HuH-7.5 (cell line): ENCODE data around the gene CPEB3.
"Not testable (repeated sequence)": the region's sequence is repeated elsewhere in the genome, so short reads cannot be mapped to it uniquely, and the experiment has no call there.

Source experiments
- DNase-seq: peaks from one replicate; pipeline ENCODE4 v3.0.0; 2011; ENCODE audit warnings: low spot score

The CPEB3 gene

GRCh38 chr10:92102601-92103213 lies 188.2 kb downstream of the CPEB3 start:
- DNase-seq, result no peak

GRCh38 chr10:92094960-92095359 lies 195.9 kb downstream of the CPEB3 start:
- DNase-seq, result no peak

- DNase-seq, result no peak
Measured at GRCh38 chr10:92091965-92092364, 198.9 kb downstream of the CPEB3 start.

GRCh38 chr10:92087750-92088395 lies 203.0 kb downstream of the CPEB3 start:
- peak; percentile 66 for DNase-seq

GRCh38 chr10:92082583-92083280 lies 208.1 kb downstream of the CPEB3 start:
- DNase-seq, result no peak

- no peak for DNase-seq
Measured at GRCh38 chr10:92081641-92082040, 209.2 kb downstream of the CPEB3 start.

- no peak for DNase-seq
Measured at GRCh38 chr10:92080244-92080643, 210.6 kb downstream of the CPEB3 start.

GRCh38 chr10:92079003-92079402 lies 211.9 kb downstream of the CPEB3 start:
- no peak for DNase-seq

- no peak for DNase-seq
Measured at GRCh38 chr10:92076722-92077121, 214.2 kb downstream of the CPEB3 start.

- DNase-seq, result no peak
Measured at GRCh38 chr10:92075829-92076228, 215.0 kb downstream of the CPEB3 start.

- DNase-seq, result no peak
Measured at GRCh38 chr10:92074126-92074887, 216.6 kb downstream of the CPEB3 start.

- DNase-seq, result no peak
Measured at GRCh38 chr10:92068900-92069299, 222.0 kb downstream of the CPEB3 start.

- DNase-seq, result no peak
Measured at GRCh38 chr10:92066386-92066785, 224.5 kb downstream of the CPEB3 start.

GRCh38 chr10:92064506-92064905 lies 226.4 kb downstream of the CPEB3 start:
- no peak for DNase-seq

- DNase-seq, result no peak
Measured at GRCh38 chr10:92062273-92062672, 228.6 kb downstream of the CPEB3 start.

- DNase-seq, result no peak
Measured at GRCh38 chr10:92054807-92055206, 236.1 kb downstream of the CPEB3 start.

GRCh38 chr10:92052741-92053140 lies 238.1 kb downstream of the CPEB3 start:
- DNase-seq, result no peak

- no peak for DNase-seq
Measured at GRCh38 chr10:92052088-92052487, 238.8 kb downstream of the CPEB3 start.

GRCh38 chr10:92047215-92047614 lies 243.7 kb downstream of the CPEB3 start:
- DNase-seq, result no peak

GRCh38 chr10:92045641-92046106 lies 245.2 kb downstream of the CPEB3 start:
- DNase-seq, result no peak

- DNase-seq, result no peak
Measured at GRCh38 chr10:92042541-92042940, 248.3 kb downstream of the CPEB3 start.

GRCh38 chr10:92038949-92039348 lies 251.9 kb downstream of the CPEB3 start:
- DNase-seq, result no peak

- not testable (repeated sequence) for DNase-seq
Measured at GRCh38 chr10:92033070-92033469, 257.8 kb downstream of the CPEB3 start.
